Mesodermal cell (in vitro differentiated cells): ENCODE data around the gene RAET1G.
"Not testable (repeated sequence)": the region's sequence is repeated elsewhere in the genome, so short reads cannot be mapped to it uniquely, and the experiment has no call there.

Experiments used
- H3K27ac ChIP-seq: 2 replicates; pipeline ENCODE4 v1.7.0; 2013; ENCODE audit warnings: mild to moderate bottlenecking, low read depth, low read length, moderate library complexity; ENCODE audit not compliant: severe bottlenecking
- H3K36me3 ChIP-seq: 2 replicates; pipeline ENCODE4 v1.7.1; 2013; ENCODE audit warnings: mild to moderate bottlenecking, low read length, moderate library complexity; ENCODE audit not compliant: control insufficient read depth, insufficient read depth
- H3K4me1 ChIP-seq: one replicate; pipeline ENCODE4 v1.7.1; 2013; ENCODE audit warnings: mild to moderate bottlenecking, low read length; ENCODE audit not compliant: insufficient read depth, control insufficient read depth, poor library complexity, severe bottlenecking
- H3K4me3 ChIP-seq: 2 replicates; pipeline ENCODE4 v1.7.0; 2013; ENCODE audit warnings: low read length, control low read depth, mild to moderate bottlenecking; ENCODE audit not compliant: insufficient read depth, poor library complexity, severe bottlenecking; ENCODE audit errors: extremely low read depth
- H3K9me3 ChIP-seq: 2 replicates; pipeline ENCODE4 v1.7.1; 2013; ENCODE audit warnings: mild to moderate bottlenecking, low read length, moderate library complexity; ENCODE audit not compliant: control insufficient read depth
- WGBS, 2 experiments: methylation state at CpG; one replicate each; pipeline ENCODE4 v1.1.5; 2013; ENCODE audit warnings: missing lambda C conversion rate in 2 of 2; ENCODE audit not compliant: insufficient coverage in 2 of 2; 5-methylcytosine and 5-hydroxymethylcytosine counted together

Gene RAET1G

GRCh38 chr6:149940672-149940982 is 17.7 kb upstream of the RAET1G start:
- H3K9me3 ChIP-seq, result no peaks in the 10 kb centered on the region
- H3K27ac ChIP-seq, result no peak overlapping the region
- peaks cover 3% of the 10 kb centered on the region for H3K4me1 ChIP-seq
- 24 to 33% methylated on average over 6 of the region's 6 CpGs for WGBS, 2 experiments
- no peak overlapping the region for H3K4me3 ChIP-seq
- no peaks in the 10 kb centered on the region for H3K36me3 ChIP-seq

GRCh38 chr6:149939909-149940671 is 17.2 kb upstream of the RAET1G start:
- Histone ChIP-seq H3K36me3 (no peaks in the 10 kb centered on the region), H3K4me1 (peaks cover 3% of the 10 kb centered on the region), H3K9me3 (no peaks in the 10 kb centered on the region), H3K4me3 (no peak overlapping the region), H3K27ac (no peak overlapping the region)
- 29 to 50% methylated on average over 2 to 3 of the region's 6 CpGs for WGBS, 2 experiments

GRCh38 chr6:149939356-149939648 is 16.4 kb upstream of the RAET1G start:
- H3K9me3 ChIP-seq, result no peaks in the 10 kb centered on the region
- WGBS, 2 experiments, result 22 to 46% methylated on average over 5 of the region's 5 CpGs
- H3K4me3 ChIP-seq, result no peak overlapping the region
- no peak overlapping the region for H3K27ac ChIP-seq
- no peaks in the 10 kb centered on the region for H3K36me3 ChIP-seq
- peaks cover 3% of the 10 kb centered on the region for H3K4me1 ChIP-seq

- Histone ChIP-seq H3K4me1 (peaks cover 3% of the 10 kb centered on the region), H3K4me3 (peak overlapping the region; percentile 9), H3K9me3 (no peaks in the 10 kb centered on the region), H3K27ac (no peak overlapping the region), H3K36me3 (no peaks in the 10 kb centered on the region)
- 2 to 3% methylated on average over 38 to 55 of the region's 58 CpGs for WGBS, 2 experiments
Observed at GRCh38 chr6:149938571-149939355, 15.8 kb upstream of the RAET1G start.

GRCh38 chr6:149938013-149938570 is 15.2 kb upstream of the RAET1G start:
- not testable (repeated sequence) for H3K27ac ChIP-seq, H3K36me3 ChIP-seq, H3K9me3 ChIP-seq, H3K4me3 ChIP-seq, H3K4me1 ChIP-seq
- WGBS, 2 experiments, result 3 to 6% methylated on average over 14 to 15 of the region's 20 CpGs

GRCh38 chr6:149936743-149937142 is 13.8 kb upstream of the RAET1G start:
- Histone ChIP-seq H3K36me3 (no peaks in the 10 kb centered on the region), H3K9me3 (no peaks in the 10 kb centered on the region), H3K4me1 (peaks cover 3% of the 10 kb centered on the region), H3K4me3 (no peak overlapping the region), H3K27ac (no peak overlapping the region)
- WGBS, 2 experiments, result 50 to 100% methylated on average over 1 to 2 of the region's 2 CpGs

GRCh38 chr6:149935668-149936067 is 12.7 kb upstream of the RAET1G start:
- H3K4me1 ChIP-seq, result peaks cover 3% of the 10 kb centered on the region
- no peaks in the 10 kb centered on the region for H3K36me3 ChIP-seq
- WGBS, 2 experiments, result 27 to 33% methylated on average over 2 of the region's 2 CpGs
- no peaks in the 10 kb centered on the region for H3K9me3 ChIP-seq
- H3K27ac ChIP-seq, result no peak overlapping the region
- H3K4me3 ChIP-seq, result no peak overlapping the region

- no peak overlapping the region for H3K4me3 ChIP-seq
- WGBS, 2 experiments, result 21 to 33% methylated on average over 3 of the region's 4 CpGs
- H3K9me3 ChIP-seq, result no peaks in the 10 kb centered on the region
- no peaks in the 10 kb centered on the region for H3K36me3 ChIP-seq
- H3K27ac ChIP-seq, result no peak overlapping the region
- H3K4me1 ChIP-seq, result peaks cover 3% of the 10 kb centered on the region
Observed at GRCh38 chr6:149935246-149935645, 12.3 kb upstream of the RAET1G start.

- H3K36me3 ChIP-seq, result no peaks in the 10 kb centered on the region
- H3K4me3 ChIP-seq, result no peak overlapping the region
- no peak overlapping the region for H3K27ac ChIP-seq
- H3K9me3 ChIP-seq, result no peaks in the 10 kb centered on the region
- 43 to 45% methylated on average over 8 to 10 of the region's 11 CpGs for WGBS, 2 experiments
- peaks cover 3% of the 10 kb centered on the region for H3K4me1 ChIP-seq
Observed at GRCh38 chr6:149934249-149935156, 11.6 kb upstream of the RAET1G start.

- H3K9me3 ChIP-seq, result no peaks in the 10 kb centered on the region
- H3K4me1 ChIP-seq, result no peaks in the 10 kb centered on the region
- no peak overlapping the region for H3K4me3 ChIP-seq
- H3K27ac ChIP-seq, result no peak overlapping the region
- 19 to 29% methylated on average over 2 to 3 of the region's 3 CpGs for WGBS, 2 experiments
- no peaks in the 10 kb centered on the region for H3K36me3 ChIP-seq
Observed at GRCh38 chr6:149933461-149933860, 10.5 kb upstream of the RAET1G start.
